ENCODE data around the gene DNAJA3.
"Not testable (repeated sequence)": the region's sequence is repeated elsewhere in the genome, so short reads cannot be mapped to it uniquely, and the experiment has no call there.

The DNAJA3 gene

GRCh38 chr16:4387781-4388180, 37.9 kb upstream of the DNAJA3 start:
- no peak for DNase-seq

DNA sequence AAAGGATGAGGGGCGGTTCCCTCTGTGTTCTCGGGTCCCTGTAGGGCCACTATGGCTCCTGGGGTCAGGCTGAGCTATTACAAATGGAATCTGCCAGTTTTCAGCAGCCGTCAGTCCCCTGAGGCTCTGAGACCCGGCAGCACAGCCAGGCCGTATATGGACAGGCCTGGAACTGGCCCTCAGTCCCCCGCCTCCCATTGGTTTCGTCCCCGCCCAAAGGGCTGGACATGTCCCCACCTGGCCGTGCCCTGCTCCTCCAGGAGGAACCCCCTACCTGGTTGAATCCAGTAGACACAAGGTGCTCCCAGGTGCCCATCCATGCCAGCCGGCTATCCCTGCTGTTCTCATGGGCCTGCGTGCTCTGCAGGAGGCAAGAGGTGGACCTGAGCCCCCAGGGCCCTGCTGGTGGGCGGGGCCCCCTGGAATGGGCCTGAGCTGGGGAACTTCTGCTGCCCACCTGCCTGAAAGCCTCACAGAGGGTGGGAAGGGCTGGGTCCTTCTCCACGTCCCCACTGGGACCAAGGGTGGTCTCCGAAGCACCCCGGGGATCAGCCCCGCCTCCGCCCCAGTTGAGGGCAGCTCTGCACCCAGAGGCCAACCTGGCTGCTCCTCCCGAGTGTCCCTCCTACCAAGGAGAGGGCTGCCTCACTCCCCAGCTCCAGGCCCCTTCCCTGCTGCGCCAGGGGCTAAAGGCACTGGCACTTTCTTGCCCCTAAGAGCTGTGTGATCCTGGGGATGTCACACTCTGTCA, 37.2 kb upstream of the DNAJA3 start:
- no peak for DNase-seq

DNA sequence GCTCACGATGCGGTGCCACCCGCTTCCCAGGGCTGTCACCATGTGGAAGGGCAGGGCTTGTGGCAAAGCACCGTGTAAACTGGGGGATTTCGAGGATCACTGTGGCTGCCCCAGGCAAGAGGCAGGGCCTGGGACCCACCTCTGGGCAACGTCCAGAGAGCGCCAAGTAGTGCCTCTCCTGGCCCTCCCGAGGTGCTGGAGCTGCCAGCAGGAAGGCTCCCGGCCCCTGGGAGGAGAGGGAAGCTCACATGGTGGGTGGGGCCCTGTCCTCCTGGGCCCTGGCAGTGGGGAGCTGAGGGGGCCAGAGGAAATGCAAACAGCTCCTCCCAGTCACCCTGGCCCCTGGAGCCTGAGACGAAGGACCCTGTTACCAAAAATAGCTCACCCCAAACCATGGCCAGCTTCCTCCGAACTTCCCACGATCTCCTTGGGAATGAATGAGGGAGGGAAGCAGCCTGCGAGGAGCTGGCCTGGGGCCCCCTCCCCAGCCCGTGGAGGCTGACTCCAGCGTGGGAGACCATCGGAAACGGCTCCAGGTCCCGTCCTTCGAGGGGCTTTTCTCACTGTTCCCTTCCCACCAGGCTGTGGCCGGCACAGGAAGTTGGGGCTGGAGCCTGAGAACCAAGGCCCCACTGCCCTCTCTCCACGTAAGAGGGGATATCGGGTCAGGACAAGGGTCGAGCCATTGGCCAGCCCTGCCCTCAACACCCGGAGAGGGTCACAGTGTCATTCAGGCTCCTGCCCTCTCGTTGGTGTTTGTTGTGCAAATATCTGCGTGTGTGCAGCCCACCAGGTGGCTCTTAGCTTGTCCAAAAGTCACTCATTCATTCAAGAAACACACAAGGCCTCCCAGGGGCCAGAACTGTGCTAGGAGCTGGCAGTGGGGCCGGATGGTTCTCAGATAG, 36.4 kb upstream of the DNAJA3 start:
- no peak for DNase-seq

DNA sequence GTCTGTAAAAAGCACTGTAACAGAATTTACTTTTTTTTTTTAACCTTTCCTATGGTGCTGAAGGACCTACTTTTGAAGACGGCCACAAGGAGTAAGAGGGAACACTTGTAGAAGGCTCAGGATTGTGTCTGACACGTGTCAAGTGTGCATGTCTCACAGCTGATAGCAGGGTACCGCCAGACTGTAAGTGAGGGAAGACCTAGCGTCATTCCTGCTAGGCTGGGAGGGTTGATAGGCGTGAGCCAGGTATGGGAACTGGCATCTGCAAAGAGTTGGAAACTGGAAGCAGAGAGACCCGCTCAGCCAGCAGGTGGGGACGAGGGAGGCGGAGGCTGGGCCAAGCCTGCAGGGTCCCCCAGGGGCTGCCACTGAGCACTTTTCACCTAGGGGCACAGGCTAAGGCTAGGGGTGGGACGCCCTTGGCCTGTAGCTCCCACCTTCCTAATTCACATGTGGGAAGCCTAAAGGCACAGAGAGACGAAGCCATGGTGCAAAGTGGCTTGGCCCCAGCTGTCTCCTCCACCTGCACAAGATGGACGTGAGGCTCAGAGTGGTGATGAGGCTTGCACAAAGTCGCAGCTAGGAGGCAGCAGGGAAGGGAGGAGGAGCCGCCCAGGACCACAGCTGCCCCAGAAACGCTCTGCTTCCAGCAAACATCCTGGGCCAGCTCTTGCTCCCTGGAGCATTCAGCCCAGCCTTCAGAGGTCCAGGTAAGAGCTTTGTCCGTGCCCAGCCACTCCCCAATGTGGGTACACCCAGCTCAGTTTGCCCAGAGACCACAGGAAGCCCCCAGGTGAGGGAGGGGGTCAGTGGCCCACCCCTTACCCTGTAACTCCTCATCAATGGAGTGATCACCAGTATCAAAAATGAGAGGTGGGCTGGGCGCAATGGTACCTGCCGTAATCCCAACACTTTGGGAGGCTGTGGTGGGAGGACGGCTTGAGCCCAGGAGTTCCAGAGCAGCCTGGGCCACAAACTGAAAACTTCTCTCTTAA, 35.1 kb upstream of the DNAJA3 start:
- no peak for DNase-seq

DNA sequence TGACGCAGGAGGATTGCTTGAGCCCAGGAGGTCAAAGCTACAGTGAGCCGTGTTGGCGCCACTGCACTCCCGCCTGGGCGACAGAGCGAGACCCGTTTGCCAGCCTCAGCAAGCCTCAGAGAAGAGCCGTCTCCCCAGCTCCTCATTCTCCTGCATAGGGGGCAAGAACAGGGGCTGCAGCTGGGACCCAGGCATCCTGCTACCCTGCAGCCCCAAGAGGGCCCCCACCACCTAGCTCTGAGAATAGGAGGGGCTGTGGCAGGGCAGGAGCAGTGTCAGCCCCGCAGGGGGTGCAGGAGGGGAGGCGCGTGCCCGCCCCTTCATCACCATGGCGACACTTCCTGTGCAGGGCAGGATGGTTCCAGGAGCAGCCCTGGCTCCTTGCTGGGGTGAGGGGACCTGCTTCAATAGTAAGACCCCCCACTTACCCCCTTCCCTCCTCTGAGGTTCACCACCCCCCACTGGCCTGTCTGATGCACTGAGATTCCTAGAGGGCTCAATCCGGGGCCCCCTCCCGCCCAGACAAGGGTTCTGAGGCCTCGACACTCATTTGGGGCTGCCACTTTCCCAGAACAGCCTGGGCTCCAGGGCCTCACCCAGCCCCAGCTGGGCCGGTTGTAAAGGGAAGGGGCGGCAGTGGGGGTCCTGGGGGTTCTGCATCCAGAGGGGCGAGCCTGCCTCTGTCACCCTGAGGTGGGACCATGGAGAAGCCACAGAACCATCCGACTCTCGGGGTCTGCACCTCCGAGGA, 33.9 kb upstream of the DNAJA3 start:
- no peak for DNase-seq

- DNase-seq: no peak
Observed at GRCh38 chr16:4392382-4393239, 33.1 kb upstream of the DNAJA3 start.

DNA sequence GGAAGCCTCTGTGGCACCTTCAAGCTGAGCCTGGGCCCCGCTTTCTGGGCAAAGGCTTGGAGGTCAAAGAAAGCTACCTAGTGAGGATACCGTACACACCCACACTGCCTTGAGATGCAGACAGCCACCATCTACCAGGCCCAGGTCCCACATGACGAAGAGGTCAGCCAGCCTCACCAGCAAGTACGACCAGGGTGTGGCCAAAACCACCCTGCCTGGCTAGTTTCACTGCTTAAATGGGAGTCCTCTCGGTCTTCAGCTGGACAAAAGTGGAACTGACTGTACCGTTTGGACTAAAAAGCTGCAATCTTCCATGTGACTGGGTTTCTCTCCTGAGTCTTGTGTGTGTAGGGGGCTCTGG, 32.4 kb upstream of the DNAJA3 start:
- DNase-seq: no peak

GRCh38 chr16:4393850-4394249, 31.8 kb upstream of the DNAJA3 start:
- DNase-seq: not testable (repeated sequence)

- DNase-seq: no peak
Observed at GRCh38 chr16:4395055-4395726, 30.5 kb upstream of the DNAJA3 start.

GRCh38 chr16:4399001-4399730, 26.5 kb upstream of the DNAJA3 start:
- DNase-seq: no peak

- no peak for DNase-seq
Observed at GRCh38 chr16:4401094-4401501, 24.6 kb upstream of the DNAJA3 start.

DNA sequence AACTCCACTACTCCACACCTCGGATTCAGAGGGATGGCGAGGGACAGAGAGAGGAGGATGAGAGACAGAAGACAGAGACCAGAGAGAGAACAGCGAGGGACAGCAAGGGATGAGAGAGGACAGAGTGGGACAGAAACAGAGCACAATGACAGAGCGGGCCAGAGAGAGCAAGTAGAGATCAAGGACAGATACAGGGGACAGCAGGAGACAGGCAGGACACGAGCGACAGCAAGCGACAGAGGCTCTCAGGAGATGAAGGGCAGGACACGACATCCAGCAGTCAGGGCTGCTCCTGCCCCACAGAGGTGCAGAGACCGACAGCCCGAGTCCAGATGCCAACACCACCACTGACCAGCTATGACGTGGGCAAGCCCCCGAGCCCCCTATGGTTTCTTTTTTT, 24.2 kb upstream of the DNAJA3 start:
- no peak for DNase-seq

GRCh38 chr16:4402439-4403132, 23.1 kb upstream of the DNAJA3 start:
- peak; percentile 64 for DNase-seq

DNA sequence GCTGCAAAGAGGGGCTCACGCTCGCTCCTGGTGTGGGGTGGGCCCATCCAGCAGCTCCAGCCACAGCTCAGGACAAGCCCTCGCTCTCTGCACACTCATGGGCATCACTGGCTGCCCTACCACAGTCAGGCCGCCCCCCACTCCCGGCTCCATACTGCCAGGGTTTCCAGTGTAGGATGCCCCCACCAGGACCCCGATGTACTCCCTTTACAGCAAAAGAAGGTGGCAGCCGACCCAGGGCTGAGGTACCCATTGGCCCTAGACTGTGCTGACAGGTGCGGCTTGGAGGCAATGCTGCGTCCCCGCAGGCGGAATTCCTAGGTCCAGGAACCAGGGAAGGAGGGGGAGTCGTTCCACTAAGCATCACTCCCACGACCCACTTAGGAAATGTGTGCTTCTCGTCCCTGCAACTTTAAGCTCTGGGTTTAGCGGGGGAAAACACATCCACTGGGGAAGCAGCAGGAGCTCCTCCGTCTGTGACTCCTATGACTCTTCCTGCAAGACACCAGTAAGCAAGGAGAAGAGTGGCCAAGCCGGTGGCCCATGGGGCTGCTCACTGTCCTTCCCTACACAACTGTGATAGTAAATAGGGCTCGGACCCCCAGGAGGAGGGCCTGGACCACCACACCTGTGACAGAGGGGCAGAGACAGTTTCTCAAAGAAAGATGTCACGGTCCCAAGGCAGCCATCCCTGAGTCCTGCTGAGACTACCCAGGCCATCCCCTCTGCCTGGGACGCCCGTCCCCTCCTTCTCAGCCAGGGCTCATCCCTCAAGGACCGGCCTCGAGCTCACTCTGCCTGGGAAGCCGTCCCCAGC, 22.3 kb upstream of the DNAJA3 start:
- no peak for DNase-seq

DNA sequence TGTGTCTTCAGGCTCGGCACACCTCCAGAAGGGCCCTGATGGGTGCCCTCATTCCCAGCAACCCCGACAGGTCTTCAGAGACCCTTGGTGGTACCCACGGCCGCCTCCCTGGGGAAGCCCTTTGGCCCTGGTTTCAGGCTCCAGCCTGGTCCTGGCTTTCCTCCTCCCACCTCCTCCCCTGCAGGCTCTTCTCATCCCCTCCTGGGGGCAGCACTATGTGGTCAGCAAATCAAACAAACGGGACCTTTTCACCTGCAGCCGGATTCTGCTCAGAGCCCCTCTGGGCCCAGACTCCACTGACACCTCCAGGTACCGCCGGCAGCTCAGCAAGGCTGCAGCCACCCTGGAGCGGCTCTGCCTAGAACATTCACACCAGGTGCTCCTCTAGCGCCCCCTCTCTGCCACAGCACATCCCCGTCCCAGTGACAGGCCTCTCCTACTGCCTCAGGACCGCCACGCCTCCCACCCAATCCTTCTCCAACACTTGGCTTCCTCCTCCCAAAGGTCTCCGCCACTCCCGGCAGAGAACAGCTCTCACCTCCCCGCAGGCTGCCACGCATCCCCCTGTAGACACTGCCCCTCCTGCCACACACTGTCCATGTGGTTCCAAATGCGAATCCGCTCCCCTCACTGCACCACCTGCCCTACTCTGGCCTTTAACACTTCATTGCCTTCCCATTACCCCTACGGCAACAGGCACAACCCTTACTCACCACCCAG, 21.3 kb upstream of the DNAJA3 start:
- DNase-seq: no peak

GRCh38 chr16:4404967-4405696, 20.5 kb upstream of the DNAJA3 start:
- DNase-seq: no peak

Data from activated gamma-delta T cell treated with Interleukin-2 at 50 U/mL for 16 hours (primary cell).